ENCODE results near the gene USP21.

USP21 gene

GRCh38 chr1:161121834-161122233 lies 37.5 kb upstream of the USP21 start:
- Histone ChIP-seq H3K4ac (ENCODE audit: low read depth, low read length) (no peak overlapping the region), H3K27ac (ENCODE audit: low read depth, low read length) (no peak overlapping the region), H3K23ac (ENCODE audit: low read length) (no peak overlapping the region), H3K36me3 (ENCODE audit: control insufficient read depth, insufficient read depth, low read length) (peaks cover 25% of the 10 kb centered on the region), H3K18ac (ENCODE audit: low read length) (no peak overlapping the region), H3K27me3 (ENCODE audit: insufficient read depth, low read length, poor library complexity) (no peaks in the 10 kb centered on the region), H3K4me2 (ENCODE audit: low read length) (no peak overlapping the region), H3K4me3 (ENCODE audit: low read length) (no peak overlapping the region), H4K8ac (ENCODE audit: low read depth, low read length) (no peak overlapping the region), H3K79me1 (ENCODE audit: low read length) (peaks cover 18% of the 10 kb centered on the region), H2AK5ac (ENCODE audit: low read length) (no peak overlapping the region), H3K56ac (ENCODE audit: low read length) (no peak overlapping the region), H2BK5ac (ENCODE audit: low read length) (no peak overlapping the region), H2BK15ac (replicated peaks; ENCODE audit: low read depth) (no peak overlapping the region), H3K4me1 (ENCODE audit: control insufficient read depth, low read depth, low read length) (peaks cover 9% of the 10 kb centered on the region), H2BK120ac (ENCODE audit: low read depth, low read length) (no peak overlapping the region), H3K79me2 (ENCODE audit: control insufficient read depth, insufficient read depth, low read length) (peaks cover 18% of the 10 kb centered on the region), H4K5ac (ENCODE audit: low read length) (no peak overlapping the region), H3K9ac (ENCODE audit: low read length) (no peak overlapping the region)
- no peak for DNase-seq
- WGBS (ENCODE audit: extremely low coverage, insufficient coverage, low lambda C conversion rate), result no CpG with 5 or more reads among the region's 4 CpGs

GRCh38 chr1:161122967-161123366 lies 36.3 kb upstream of the USP21 start:
- Histone ChIP-seq H2BK15ac (replicated peaks; ENCODE audit: low read depth) (no peak overlapping the region), H4K5ac (ENCODE audit: low read length) (no peak overlapping the region), H2AK5ac (ENCODE audit: low read length) (no peak overlapping the region), H3K4me3 (ENCODE audit: low read length) (no peak overlapping the region), H3K79me1 (ENCODE audit: low read length) (peaks cover 22% of the 10 kb centered on the region), H3K27me3 (ENCODE audit: insufficient read depth, low read length, poor library complexity) (no peaks in the 10 kb centered on the region), H3K79me2 (ENCODE audit: control insufficient read depth, insufficient read depth, low read length) (peaks cover 14% of the 10 kb centered on the region), H4K8ac (ENCODE audit: low read depth, low read length) (no peak overlapping the region), H3K56ac (ENCODE audit: low read length) (no peak overlapping the region), H3K27ac (ENCODE audit: low read depth, low read length) (no peak overlapping the region), H3K4ac (ENCODE audit: low read depth, low read length) (no peak overlapping the region), H2BK120ac (ENCODE audit: low read depth, low read length) (no peak overlapping the region), H3K9ac (ENCODE audit: low read length) (no peak overlapping the region), H3K18ac (ENCODE audit: low read length) (no peak overlapping the region), H3K4me2 (ENCODE audit: low read length) (no peak overlapping the region), H2BK5ac (ENCODE audit: low read length) (no peak overlapping the region), H3K4me1 (ENCODE audit: control insufficient read depth, low read depth, low read length) (peaks cover 9% of the 10 kb centered on the region), H3K23ac (ENCODE audit: low read length) (no peak overlapping the region), H3K36me3 (ENCODE audit: control insufficient read depth, insufficient read depth, low read length) (peaks cover 27% of the 10 kb centered on the region)
- DNase-seq, result no peak
- WGBS (ENCODE audit: extremely low coverage, insufficient coverage, low lambda C conversion rate), result no CpG with 5 or more reads among the region's 6 CpGs

GRCh38 chr1:161127649-161128048 lies 31.7 kb upstream of the USP21 start:
- Histone ChIP-seq H4K5ac (ENCODE audit: low read length) (no peak overlapping the region), H3K56ac (ENCODE audit: low read length) (no peak overlapping the region)

GRCh38 chr1:161128591-161129420 lies 30.5 kb upstream of the USP21 start:
- H3K27ac ChIP-seq (ENCODE audit: low read depth, low read length), result no peak overlapping the region
- no CpG with 5 or more reads among the region's 4 CpGs for WGBS (ENCODE audit: extremely low coverage, insufficient coverage, low lambda C conversion rate)
- DNase-seq, result no peak

More at GRCh38 chr1:161127649-161128048, 31.7 kb upstream of the USP21 start:
- H3K9ac ChIP-seq (ENCODE audit: low read length), result no peak overlapping the region
- H3K4ac ChIP-seq (ENCODE audit: low read depth, low read length), result no peak overlapping the region
- H3K23ac ChIP-seq (ENCODE audit: low read length), result no peak overlapping the region
- no peak overlapping the region for H4K8ac ChIP-seq (ENCODE audit: low read depth, low read length)
- H2BK5ac ChIP-seq (ENCODE audit: low read length), result no peak overlapping the region
- H3K27ac ChIP-seq (ENCODE audit: low read depth, low read length), result no peak overlapping the region
- H3K79me2 ChIP-seq (ENCODE audit: control insufficient read depth, insufficient read depth, low read length), result peaks cover 41% of the 10 kb centered on the region
- DNase-seq, result no peak
- no peak overlapping the region for H3K4me3 ChIP-seq (ENCODE audit: low read length)
- no CpG with 5 or more reads among the region's 2 CpGs for WGBS (ENCODE audit: extremely low coverage, insufficient coverage, low lambda C conversion rate)
- peaks cover 16% of the 10 kb centered on the region for H3K36me3 ChIP-seq (ENCODE audit: control insufficient read depth, insufficient read depth, low read length)
- no peaks in the 10 kb centered on the region for H3K27me3 ChIP-seq (ENCODE audit: insufficient read depth, low read length, poor library complexity)
- H3K4me2 ChIP-seq (ENCODE audit: low read length), result no peak overlapping the region
- H3K18ac ChIP-seq (ENCODE audit: low read length), result no peak overlapping the region
- peaks cover 11% of the 10 kb centered on the region for H3K4me1 ChIP-seq (ENCODE audit: control insufficient read depth, low read depth, low read length)
- no peak overlapping the region for H2BK120ac ChIP-seq (ENCODE audit: low read depth, low read length)
- peaks cover 25% of the 10 kb centered on the region for H3K79me1 ChIP-seq (ENCODE audit: low read length)
- no peak overlapping the region for H2BK15ac ChIP-seq (replicated peaks; ENCODE audit: low read depth)
- H2AK5ac ChIP-seq (ENCODE audit: low read length), result no peak overlapping the region

GRCh38 chr1:161130266-161130665 lies 29.0 kb upstream of the USP21 start:
- no peak overlapping the region for H3K4ac ChIP-seq (ENCODE audit: low read depth, low read length)
- H4K8ac ChIP-seq (ENCODE audit: low read depth, low read length), result no peak overlapping the region
- H3K36me3 ChIP-seq (ENCODE audit: control insufficient read depth, insufficient read depth, low read length), result peaks cover 6% of the 10 kb centered on the region
- no CpG with 5 or more reads among the region's 1 CpG for WGBS (ENCODE audit: extremely low coverage, insufficient coverage, low lambda C conversion rate)
- H3K4me1 ChIP-seq (ENCODE audit: control insufficient read depth, low read depth, low read length), result peaks cover 11% of the 10 kb centered on the region
- no peak for DNase-seq
- H3K56ac ChIP-seq (ENCODE audit: low read length), result no peak overlapping the region
- H4K5ac ChIP-seq (ENCODE audit: low read length), result no peak overlapping the region
- no peak overlapping the region for H3K4me3 ChIP-seq (ENCODE audit: low read length)
- H3K4me2 ChIP-seq (ENCODE audit: low read length), result no peak overlapping the region
- H3K18ac ChIP-seq (ENCODE audit: low read length), result no peak overlapping the region
- H3K79me1 ChIP-seq (ENCODE audit: low read length), result peaks cover 24% of the 10 kb centered on the region
- peaks cover 47% of the 10 kb centered on the region for H3K79me2 ChIP-seq (ENCODE audit: control insufficient read depth, insufficient read depth, low read length)
- no peak overlapping the region for H2BK120ac ChIP-seq (ENCODE audit: low read depth, low read length)
- peak overlapping the region; percentile 8 for H3K9ac ChIP-seq (ENCODE audit: low read length)
- H3K23ac ChIP-seq (ENCODE audit: low read length), result no peak overlapping the region
- no peak overlapping the region for H2AK5ac ChIP-seq (ENCODE audit: low read length)
- no peak overlapping the region for H2BK5ac ChIP-seq (ENCODE audit: low read length)
- no peaks in the 10 kb centered on the region for H3K27me3 ChIP-seq (ENCODE audit: insufficient read depth, low read length, poor library complexity)
- H2BK15ac ChIP-seq (replicated peaks; ENCODE audit: low read depth), result no peak overlapping the region
- H3K27ac ChIP-seq (ENCODE audit: low read depth, low read length), result no peak overlapping the region

More at GRCh38 chr1:161128591-161129420, 30.5 kb upstream of the USP21 start:
- Histone ChIP-seq H3K4me2 (ENCODE audit: low read length) (no peak overlapping the region), H3K23ac (ENCODE audit: low read length) (no peak overlapping the region), H3K4ac (ENCODE audit: low read depth, low read length) (no peak overlapping the region), H3K4me1 (ENCODE audit: control insufficient read depth, low read depth, low read length) (peaks cover 11% of the 10 kb centered on the region), H3K9ac (ENCODE audit: low read length) (no peak overlapping the region), H3K27me3 (ENCODE audit: insufficient read depth, low read length, poor library complexity) (no peaks in the 10 kb centered on the region), H2AK5ac (ENCODE audit: low read length) (no peak overlapping the region), H2BK5ac (ENCODE audit: low read length) (no peak overlapping the region), H3K79me2 (ENCODE audit: control insufficient read depth, insufficient read depth, low read length) (peaks cover 41% of the 10 kb centered on the region), H3K4me3 (ENCODE audit: low read length) (no peak overlapping the region), H3K79me1 (ENCODE audit: low read length) (peaks cover 27% of the 10 kb centered on the region), H3K18ac (ENCODE audit: low read length) (no peak overlapping the region), H3K36me3 (ENCODE audit: control insufficient read depth, insufficient read depth, low read length) (peaks cover 12% of the 10 kb centered on the region), H2BK120ac (ENCODE audit: low read depth, low read length) (no peak overlapping the region), H3K56ac (ENCODE audit: low read length) (no peak overlapping the region), H2BK15ac (replicated peaks; ENCODE audit: low read depth) (no peak overlapping the region), H4K5ac (ENCODE audit: low read length) (no peak overlapping the region), H4K8ac (ENCODE audit: low read depth, low read length) (no peak overlapping the region)

All from mesendoderm (in vitro differentiated cells).